Measurements from ENCODE around the gene YLPM1.
A peak's percentile ranks its signal among the peaks of the same experiment; 100 is the strongest.

The YLPM1 gene

GRCh38 chr14:74785056-74785613, 22.0 kb downstream of the YLPM1 start:
- Histone ChIP-seq H3K27ac (ENCODE audit: low read depth, low read length) (no peak overlapping the region), H3K27me3 (ENCODE audit: control insufficient read depth in 5 of 5, insufficient read depth in 4 of 5, low read length in 5 of 5) (no peaks in the 10 kb centered on the region), H3K4me3 (ENCODE audit: low read depth in 1 of 5, low read length in 5 of 5) (no peak overlapping the region), H3K9ac (ENCODE audit: low read length in 5 of 5) (no peak overlapping the region), H3K36me3 (ENCODE audit: control insufficient read depth in 5 of 5, insufficient read depth in 5 of 5, low read length in 5 of 5) (peaks cover 40 to 72% (median 49%) of the 10 kb centered on the region in 5 donors), H3K4me1 (ENCODE audit: control insufficient read depth in 5 of 5, insufficient read depth in 5 of 5, low read length in 5 of 5) (no peaks in the 10 kb centered on the region), H3K9me3 (ENCODE audit: control insufficient read depth in 5 of 5, low read length in 5 of 5) (no peaks in the 10 kb centered on the region)

GRCh38 chr14:74786796-74787315, 23.7 kb downstream of the YLPM1 start:
- Histone ChIP-seq H3K9me3 (ENCODE audit: control insufficient read depth in 5 of 5, low read length in 5 of 5) (peaks cover 0 to 5% (median 0%) of the 10 kb centered on the region in 5 donors), H3K4me3 (ENCODE audit: low read depth in 1 of 5, low read length in 5 of 5) (no peak overlapping the region), H3K9ac (ENCODE audit: low read length in 5 of 5) (no peak overlapping the region), H3K4me1 (ENCODE audit: control insufficient read depth in 5 of 5, insufficient read depth in 5 of 5, low read length in 5 of 5) (no peaks in the 10 kb centered on the region), H3K27me3 (ENCODE audit: control insufficient read depth in 5 of 5, insufficient read depth in 4 of 5, low read length in 5 of 5) (no peaks in the 10 kb centered on the region), H3K36me3 (ENCODE audit: control insufficient read depth in 5 of 5, insufficient read depth in 5 of 5, low read length in 5 of 5) (peaks cover 24 to 55% (median 31%) of the 10 kb centered on the region in 5 donors), H3K27ac (ENCODE audit: low read depth, low read length) (no peak overlapping the region)

GRCh38 chr14:74792249-74793039, 29.3 kb downstream of the YLPM1 start:
- Histone ChIP-seq H3K36me3 (ENCODE audit: control insufficient read depth in 5 of 5, insufficient read depth in 5 of 5, low read length in 5 of 5) (peaks cover 0 to 21% (median 4%) of the 10 kb centered on the region in 5 donors), H3K4me3 (ENCODE audit: low read depth in 1 of 5, low read length in 5 of 5) (peak overlapping the region in 2 of 5 donors; percentile 4 to 40), H3K27ac (ENCODE audit: low read depth, low read length) (no peak overlapping the region), H3K9me3 (ENCODE audit: control insufficient read depth in 5 of 5, low read length in 5 of 5) (peaks cover 0 to 5% (median 0%) of the 10 kb centered on the region in 5 donors), H3K4me1 (ENCODE audit: control insufficient read depth in 5 of 5, insufficient read depth in 5 of 5, low read length in 5 of 5) (peaks cover 0 to 21% (median 13%) of the 10 kb centered on the region in 5 donors), H3K27me3 (ENCODE audit: control insufficient read depth in 5 of 5, insufficient read depth in 4 of 5, low read length in 5 of 5) (no peaks in the 10 kb centered on the region), H3K9ac (ENCODE audit: low read length in 5 of 5) (no peak overlapping the region)

- Histone ChIP-seq H3K9me3 (ENCODE audit: control insufficient read depth in 5 of 5, low read length in 5 of 5) (peaks cover 0 to 5% (median 0%) of the 10 kb centered on the region in 5 donors), H3K27me3 (ENCODE audit: control insufficient read depth in 5 of 5, insufficient read depth in 4 of 5, low read length in 5 of 5) (no peaks in the 10 kb centered on the region), H3K9ac (ENCODE audit: low read length in 5 of 5) (peak overlapping the region in 4 of 5 donors; percentile 21 to 56 (median 42)), H3K4me1 (ENCODE audit: control insufficient read depth in 5 of 5, insufficient read depth in 5 of 5, low read length in 5 of 5) (peaks cover 0 to 21% (median 13%) of the 10 kb centered on the region in 5 donors), H3K36me3 (ENCODE audit: control insufficient read depth in 5 of 5, insufficient read depth in 5 of 5, low read length in 5 of 5) (peaks cover 7 to 24% (median 10%) of the 10 kb centered on the region in 5 donors), H3K4me3 (ENCODE audit: low read depth in 1 of 5, low read length in 5 of 5) (peak overlapping the region in 2 of 5 donors; percentile 5 to 35), H3K27ac (ENCODE audit: low read depth, low read length) (no peak overlapping the region)
Observed at GRCh38 chr14:74793506-74794155, 30.5 kb downstream of the YLPM1 start.

- H3K9ac ChIP-seq (ENCODE audit: low read length in 5 of 5), result no peak overlapping the region
- peaks cover 0 to 21% (median 13%) of the 10 kb centered on the region in 5 donors for H3K4me1 ChIP-seq (ENCODE audit: control insufficient read depth in 5 of 5, insufficient read depth in 5 of 5, low read length in 5 of 5)
- no peak overlapping the region for H3K27ac ChIP-seq (ENCODE audit: low read depth, low read length)
- no peaks in the 10 kb centered on the region for H3K27me3 ChIP-seq (ENCODE audit: control insufficient read depth in 5 of 5, insufficient read depth in 4 of 5, low read length in 5 of 5)
- H3K9me3 ChIP-seq (ENCODE audit: control insufficient read depth in 5 of 5, low read length in 5 of 5), result peaks cover 0 to 5% (median 0%) of the 10 kb centered on the region in 5 donors
- no peak overlapping the region for H3K4me3 ChIP-seq (ENCODE audit: low read depth in 1 of 5, low read length in 5 of 5)
- H3K36me3 ChIP-seq (ENCODE audit: control insufficient read depth in 5 of 5, insufficient read depth in 5 of 5, low read length in 5 of 5), result peaks cover 8 to 26% (median 15%) of the 10 kb centered on the region in 5 donors
Observed at GRCh38 chr14:74794947-74795346, 31.8 kb downstream of the YLPM1 start.

- no peak overlapping the region for H3K27ac ChIP-seq (ENCODE audit: low read depth, low read length)
- no peak overlapping the region for H3K4me3 ChIP-seq (ENCODE audit: low read depth in 1 of 5, low read length in 5 of 5)
- no peaks in the 10 kb centered on the region for H3K4me1 ChIP-seq (ENCODE audit: control insufficient read depth in 5 of 5, insufficient read depth in 5 of 5, low read length in 5 of 5)
- H3K36me3 ChIP-seq (ENCODE audit: control insufficient read depth in 5 of 5, insufficient read depth in 5 of 5, low read length in 5 of 5), result peaks cover 22 to 46% (median 25%) of the 10 kb centered on the region in 5 donors
- H3K9ac ChIP-seq (ENCODE audit: low read length in 5 of 5), result no peak overlapping the region
- H3K27me3 ChIP-seq (ENCODE audit: control insufficient read depth in 5 of 5, insufficient read depth in 4 of 5, low read length in 5 of 5), result no peaks in the 10 kb centered on the region
- H3K9me3 ChIP-seq (ENCODE audit: control insufficient read depth in 5 of 5, low read length in 5 of 5), result no peaks in the 10 kb centered on the region
Observed at GRCh38 chr14:74799765-74800164, 36.6 kb downstream of the YLPM1 start.

GRCh38 chr14:74800780-74801179, 37.7 kb downstream of the YLPM1 start:
- Histone ChIP-seq H3K27me3 (ENCODE audit: control insufficient read depth in 5 of 5, insufficient read depth in 4 of 5, low read length in 5 of 5) (no peaks in the 10 kb centered on the region), H3K4me1 (ENCODE audit: control insufficient read depth in 5 of 5, insufficient read depth in 5 of 5, low read length in 5 of 5) (no peaks in the 10 kb centered on the region), H3K4me3 (ENCODE audit: low read depth in 1 of 5, low read length in 5 of 5) (no peak overlapping the region), H3K9me3 (ENCODE audit: control insufficient read depth in 5 of 5, low read length in 5 of 5) (no peaks in the 10 kb centered on the region), H3K27ac (ENCODE audit: low read depth, low read length) (no peak overlapping the region), H3K36me3 (ENCODE audit: control insufficient read depth in 5 of 5, insufficient read depth in 5 of 5, low read length in 5 of 5) (peaks cover 22 to 45% (median 26%) of the 10 kb centered on the region in 5 donors), H3K9ac (ENCODE audit: low read length in 5 of 5) (no peak overlapping the region)

- no peaks in the 10 kb centered on the region for H3K4me1 ChIP-seq (ENCODE audit: control insufficient read depth in 5 of 5, insufficient read depth in 5 of 5, low read length in 5 of 5)
- H3K27me3 ChIP-seq (ENCODE audit: control insufficient read depth in 5 of 5, insufficient read depth in 4 of 5, low read length in 5 of 5), result no peaks in the 10 kb centered on the region
- H3K9ac ChIP-seq (ENCODE audit: low read length in 5 of 5), result no peak overlapping the region
- H3K9me3 ChIP-seq (ENCODE audit: control insufficient read depth in 5 of 5, low read length in 5 of 5), result no peaks in the 10 kb centered on the region
- H3K4me3 ChIP-seq (ENCODE audit: low read depth in 1 of 5, low read length in 5 of 5), result no peak overlapping the region
- no peak overlapping the region for H3K27ac ChIP-seq (ENCODE audit: low read depth, low read length)
- H3K36me3 ChIP-seq (ENCODE audit: control insufficient read depth in 5 of 5, insufficient read depth in 5 of 5, low read length in 5 of 5), result peaks cover 17 to 40% (median 26%) of the 10 kb centered on the region in 5 donors
Observed at GRCh38 chr14:74801396-74801795, 38.3 kb downstream of the YLPM1 start.

GRCh38 chr14:74804219-74804825, 41.2 kb downstream of the YLPM1 start:
- Histone ChIP-seq H3K9me3 (ENCODE audit: control insufficient read depth in 5 of 5, low read length in 5 of 5) (no peaks in the 10 kb centered on the region), H3K27me3 (ENCODE audit: control insufficient read depth in 5 of 5, insufficient read depth in 4 of 5, low read length in 5 of 5) (no peaks in the 10 kb centered on the region), H3K9ac (ENCODE audit: low read length in 5 of 5) (no peak overlapping the region), H3K4me3 (ENCODE audit: low read depth in 1 of 5, low read length in 5 of 5) (no peak overlapping the region), H3K4me1 (ENCODE audit: control insufficient read depth in 5 of 5, insufficient read depth in 5 of 5, low read length in 5 of 5) (no peaks in the 10 kb centered on the region), H3K27ac (ENCODE audit: low read depth, low read length) (no peak overlapping the region), H3K36me3 (ENCODE audit: control insufficient read depth in 5 of 5, insufficient read depth in 5 of 5, low read length in 5 of 5) (peaks cover 13 to 25% (median 19%) of the 10 kb centered on the region in 5 donors)
